GM12878 (cell line): Measurements from ENCODE around the gene GPR21. TPM values are rescaled to one million over a fixed set of nuclear protein-coding genes. Genes with fewer than 3 reads are reported as not detected.

Experiments used
- ATAC-seq: fragments of 200-7000 bp; cut with Tn5 transposase; 3 replicates; pipeline ENCODE4 v1.9.1; 2020; ENCODE audit warnings: mild to moderate bottlenecking, moderate library complexity
- Bru-seq: library from RNA; stranded (reverse); fragments of 400-500 nt; gene quantifications from one replicate; lab custom pipeline; 2021; lab: Mats Ljungman, UMichigan
- BruChase-seq, 2 experiments: library from RNA; stranded (reverse); fragments of 400-500 nt; gene quantifications; one replicate each; lab custom pipeline; 2021; lab: Mats Ljungman, UMichigan
- BruUV-seq: library from RNA; stranded (reverse); fragments of 400-500 nt; replicated peaks from 2 replicates; lab custom pipeline; 2021; lab: Mats Ljungman, UMichigan
- CTCF ChIA-PET: fragments of 300-600 bp; sonication (Branson Sonifier 250); formaldehyde crosslinking; extraction: SDS; loops from one replicate; lab custom pipeline; 2021; ENCODE audit warnings: inconsistent platforms; lab: Yijun Ruan, JAX
- POLR2A ChIA-PET: fragments of 350-600 bp; formaldehyde crosslinking; extraction: SDS; loops from one replicate; lab custom pipeline; 2021; ENCODE audit warnings: inconsistent platforms; lab: Charles Lee
- RAD21 ChIA-PET: fragments of 300-600 bp; sonication (Branson Sonifier 250); formaldehyde crosslinking; loops from one replicate; lab custom pipeline; 2023; ENCODE audit warnings: antibody characterized with exemption; ENCODE audit not compliant: unreplicated experiment; lab: Charles Lee
- SMC1A ChIA-PET: fragments of 300-600 bp; sonication (Branson Sonifier 250); formaldehyde crosslinking; loops from one replicate; lab custom pipeline; 2023; ENCODE audit not compliant: unreplicated experiment, uncharacterized antibody; lab: Charles Lee
- DNase-seq: peaks from one replicate; pipeline ENCODE4 v3.0.0-alpha.2; 2011; ENCODE audit warnings: low read depth, low spot score
- FAIRE-seq: peaks from 3 replicates; lab custom pipeline; 2011; peaks lifted over from hg19 to GRCh38; lab: Jason Lieb, UNC
- H2AFZ ChIP-seq: 2 replicates; pipeline ENCODE4 v1.6.0; 2011; ENCODE audit warnings: low read depth, low read length, control low read depth; ENCODE audit not compliant: control insufficient read depth
- H3K27ac ChIP-seq: 2 replicates; pipeline ENCODE4 v1.5.1; 2011; ENCODE audit warnings: control low read depth; ENCODE audit not compliant: control insufficient read depth, insufficient read depth
- H3K27me3 ChIP-seq, 2 experiments: replicated peaks in 1 of 2; 2 replicates each; pipeline versions ENCODE4 v1.6.0 to v1.6.1; 2011; ENCODE audit warnings: low read length in 1 of 2; ENCODE audit not compliant: control insufficient read depth in 2 of 2, insufficient read depth in 2 of 2
- H3K36me3 ChIP-seq, 2 experiments: 2 replicates each; pipeline ENCODE4 v1.5.1; 2011; ENCODE audit warnings: low read length in 1 of 2; ENCODE audit not compliant: control insufficient read depth in 2 of 2, insufficient read depth in 2 of 2
- H3K4me1 ChIP-seq: 2 replicates; pipeline ENCODE4 v1.6.1; 2011; ENCODE audit warnings: mild to moderate bottlenecking, low read length, moderate library complexity, mixed read lengths; ENCODE audit not compliant: control insufficient read depth, insufficient read depth
- H3K4me2 ChIP-seq: 2 replicates; pipeline ENCODE4 v1.6.0; 2011; ENCODE audit warnings: control low read depth; ENCODE audit not compliant: control insufficient read depth, insufficient read depth
- H3K4me3 ChIP-seq: fragments of 200-600 bp; sonication (generic); 2 replicates; pipeline ENCODE4 v1.5.1; 2016
- H3K79me2 ChIP-seq: 2 replicates; pipeline ENCODE4 v1.6.0; 2011; ENCODE audit warnings: low read length; ENCODE audit not compliant: control insufficient read depth, insufficient read depth
- H3K9ac ChIP-seq: 2 replicates; pipeline ENCODE4 v1.8.0; 2011; ENCODE audit warnings: low read length, control low read depth, mixed read lengths; ENCODE audit not compliant: control insufficient read depth, insufficient read depth
- H3K9me3 ChIP-seq: replicated peaks from 3 replicates; pipeline ENCODE4 v1.5.1; 2011; ENCODE audit warnings: mild to moderate bottlenecking, low read length; ENCODE audit not compliant: control insufficient read depth, insufficient read depth
- H4K20me1 ChIP-seq: 2 replicates; pipeline ENCODE4 v1.6.0; 2011; ENCODE audit not compliant: control insufficient read depth, insufficient read depth
- ATF3 ChIP-seq: IDR thresholded peaks from 2 replicates; pipeline ENCODE4 v1.6.1; 2011; ENCODE audit warnings: low read depth, mild to moderate bottlenecking, low read length, moderate library complexity, borderline replicate concordance; ENCODE audit errors: extremely low read depth
- ESRRA ChIP-seq: IDR thresholded peaks from 2 replicates; pipeline ENCODE4 v1.6.1; 2012; ENCODE audit warnings: mild to moderate bottlenecking, low read length, improper control_type of control experiment
- EZH2 ChIP-seq: IDR thresholded peaks from 2 replicates; pipeline ENCODE4 v1.6.1; 2012; ENCODE audit warnings: low read depth, mild to moderate bottlenecking, control low read depth, inconsistent platforms, low read length, borderline replicate concordance; ENCODE audit not compliant: control insufficient read depth
- NFYA ChIP-seq: IDR thresholded peaks from 2 replicates; pipeline ENCODE4 v1.6.1; 2011; ENCODE audit warnings: low read depth, mild to moderate bottlenecking, low read length, improper control_type of control experiment, borderline replicate concordance
- PBX3 ChIP-seq: IDR thresholded peaks from 2 replicates; pipeline ENCODE4 v1.6.1; 2011; ENCODE audit warnings: mild to moderate bottlenecking, low read depth, low read length, moderate library complexity; ENCODE audit not compliant: insufficient replicate concordance
- STAT1 ChIP-seq: fragments of 450-650 bp; conservative IDR thresholded peaks from 2 replicates; pipeline ENCODE4 v1.6.1; 2014; ENCODE audit warnings: antibody characterized with exemption, mild to moderate bottlenecking
- ZBTB40 ChIP-seq: fragments of 450-650 bp; IDR thresholded peaks from 2 replicates; pipeline ENCODE4 v1.6.1; 2016; ENCODE audit warnings: mild to moderate bottlenecking, moderate library complexity, borderline replicate concordance
- WGBS: methylation state at CpG from one replicate; pipeline ENCODE4 v1.1.6; 2016; ENCODE audit warnings: low lambda C conversion rate; ENCODE audit not compliant: insufficient replicate concordance, insufficient coverage; ENCODE audit errors: missing lambda C conversion rate; 5-methylcytosine and 5-hydroxymethylcytosine counted together
- in situ Hi-C: fragments of 300-500 bp; cut with MboI; formaldehyde crosslinking; loops from 9 replicates; pipeline ENCODE4 v1.14.3; 2018; ENCODE audit warnings: mixed read lengths
- intact Hi-C: fragments of 100-400 bp; cut with micrococcal nuclease; formaldehyde crosslinking; loops from one replicate; pipeline ENCODE4 v1.14.2; 2022; ENCODE audit not compliant: unreplicated experiment
- long read RNA-seq, 2 experiments: library from polyadenylated mRNA; unstranded; transcript quantifications; one replicate each; pipeline ENCODE4 v2.0.0, GENCODE V29; 2019 to 2020
- polyA minus RNA-seq, 3 experiments: library from RNA; depleted of rRNA, polyadenylated mRNA; stranded (reverse); fragments of >200 nt; gene quantifications; 2 replicates each; pipeline ENCODE4 v1.2.3, GENCODE V29; 2011
- polyA plus RNA-seq, 11 experiments: library from polyadenylated mRNA; depleted of rRNA in 4 of 11; unstranded in 6 of 11; stranded (reverse) in 5 of 11; fragments of >200 nt; fragmentation: Nextera tagmentation in 4 of 11; fragmentation: Illumina TruSeq in 1 of 11; extraction: Ambion mirVana in 4 of 11; extraction: Trizol in 1 of 11; gene quantifications; 1 replicate in 1 of 11; 2 replicates in 10 of 11; pipeline versions ENCODE4 v1.2.1 to v1.2.3, GENCODE V29; 2011 to 2016; ENCODE audit warnings: inconsistent platforms in 2 of 11, missing spikeins in 2 of 11, low read depth in 1 of 11
- total RNA-seq, 4 experiments: library from RNA; depleted of rRNA in 3 of 4; stranded (reverse); fragments of >200 nt in 3 of 4; fragmentation: Illumina TruSeq in 1 of 4; extraction: Trizol in 1 of 4; gene quantifications; 2 replicates each; pipeline versions ENCODE4 v1.2.1 to v1.2.3, GENCODE V29; 2013 to 2021

Gene GPR21
- total RNA-seq (2013; cell fraction: nucleolus; rRNA removed), result 16.4 and 27.6 TPM in 2 replicates
- total RNA-seq (2014; rRNA removed), result 0.73 and 0.76 TPM in 2 replicates
- total RNA-seq (2014; rRNA removed; fragmentation: Illumina TruSeq; extraction: Trizol), result 1.2 and 1.9 TPM in 2 replicates
- 0.45 and 0.87 TPM in 2 replicates for total RNA-seq (2021)
- not detected for polyA plus RNA-seq (2011; ENCODE audit: low read depth)
- polyA plus RNA-seq (2011; rRNA removed), result 0.19 and 0.38 TPM in 2 replicates
- not detected in 2 replicates for polyA plus RNA-seq (2011; cell fraction: cytosol; rRNA removed)
- polyA plus RNA-seq (2011; cell fraction: nucleus; rRNA removed), result 0.90 and 1.8 TPM in 2 replicates
- not detected in 2 replicates for polyA plus RNA-seq (2012)
- polyA plus RNA-seq (2014; fragmentation: Illumina TruSeq; extraction: Trizol), result 0.09 TPM in 1 of 2 replicates, not detected in the other
- not detected for polyA plus RNA-seq (2014; fragmentation: Nextera tagmentation; extraction: Ambion mirVana)
- 0.06 and 0.40 TPM in 2 replicates for polyA plus RNA-seq (2014; rRNA removed)
- polyA plus RNA-seq (2016; fragmentation: Nextera tagmentation; extraction: Ambion mirVana), result not detected
- polyA minus RNA-seq (2011; rRNA and poly(A)+ RNA removed), result 17.9 and 24.5 TPM in 2 replicates
- 0.83 TPM in 1 of 2 replicates, not detected in the other for polyA minus RNA-seq (2011; cell fraction: cytosol; rRNA and poly(A)+ RNA removed)
- polyA minus RNA-seq (2011; cell fraction: nucleus; rRNA and poly(A)+ RNA removed), result 17.2 and 40.9 TPM in 2 replicates
- percentile 67 among the genes with signal in this experiment for Bru-seq, nascent RNA
- BruChase-seq, experiment 1, labeled RNA remaining after a 6-hour chase, result percentile 63 among the genes with signal in this experiment
- percentile 58 among the genes with signal in this experiment for BruChase-seq, experiment 2, labeled RNA remaining after a 2-hour chase
- long read RNA-seq, experiment 1, result 0 reads
- long read RNA-seq, experiment 2, result 0 reads

GRCh38 chr9:123033352-123033751 lies at the start of gene GPR21:
TSS of gene GPR21 (plus strand) at chr9:123033667. CDS start at chr9:123034567, 900 bp downstream.
- H4K20me1 ChIP-seq, result no peaks in the 10 kb centered on the region
- WGBS, result 91% methylated on average over 7 of the region's 7 CpGs
- no peak for ATAC-seq
- CTCF ChIA-PET, result interaction anchor here (1.0 kb wide), 1 partner anchor 27 kb away, joined by 3 read pairs; no protein-coding TSS in a partner anchor
- H3K4me1 ChIP-seq, result no peaks in the 10 kb centered on the region
- no TSS peak for BruUV-seq
- no peak for TF ChIP-seq PBX3
- TF ChIP-seq ESRRA, result no peak
- no peak for TF ChIP-seq ATF3
- no peak for TF ChIP-seq ZBTB40
- no peak for TF ChIP-seq STAT1
- no peak for TF ChIP-seq NFYA
- no peak for TF ChIP-seq EZH2
- no peak for DNase-seq
- no peak within 1 kb of the TSS for H3K4me2 ChIP-seq
- FAIRE-seq, result no peak
- H3K79me2 ChIP-seq, result no peaks in the 10 kb centered on the region
- RAD21 ChIA-PET, result no interaction called here
- H2AFZ ChIP-seq, result no peak within 1 kb of the TSS
- intact Hi-C loops, result no loop called here
- H3K9me3 ChIP-seq, result no peaks in the 10 kb centered on the region
- H3K9ac ChIP-seq, result no peak within 1 kb of the TSS
- H3K27ac ChIP-seq, result no peak within 1 kb of the TSS
- in situ Hi-C loops, result no loop called here
- H3K27me3 ChIP-seq, result no peaks in the 10 kb centered on the region
- H3K4me3 ChIP-seq, result no peak within 1 kb of the TSS
- POLR2A ChIA-PET, result no interaction called here
- peaks cover 0 to 3% of the 10 kb centered on the region in 2 experiments; a peak in 3 of 4 replicates for H3K36me3 ChIP-seq
- SMC1A ChIA-PET, result interaction anchor here (1.1 kb wide), 1 partner anchor 13 kb away, joined by 3 read pairs; no protein-coding TSS in a partner anchor
